NCI-H1417 treated with DMSO at 0.1 percent for 48 hours (cell line): ENCODE data around the gene IKZF2.

Experiments
- DNase-seq: peaks from one replicate; lab custom pipeline; 2025; lab: John Stamatoyannopoulos, UW

IKZF2 gene

GRCh38 chr2:212958133-212958532 lies 193.3 kb downstream of the IKZF2 start:
- DNase-seq, result no peak

DNA sequence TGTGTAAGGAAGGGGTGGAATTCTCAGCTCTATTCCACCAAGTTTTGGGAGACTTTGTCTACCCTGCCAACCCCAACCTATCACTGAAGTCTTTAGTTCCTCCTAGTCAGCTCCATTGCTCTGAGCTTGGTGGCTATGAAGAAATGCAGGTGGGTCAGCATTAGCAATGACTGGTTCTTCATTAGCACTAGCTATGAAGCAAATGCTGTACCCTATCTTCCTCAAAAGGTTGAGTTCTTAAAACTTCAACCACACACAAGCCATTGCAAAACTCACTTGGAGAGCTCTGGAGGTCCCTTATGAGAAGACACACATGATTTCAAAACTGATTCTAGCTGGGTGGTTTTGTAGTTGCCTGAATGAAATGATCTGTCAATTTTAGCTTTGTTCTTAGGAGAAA lies 193.8 kb downstream of the IKZF2 start:
- DNase-seq, result no peak

- no peak for DNase-seq
Measured at GRCh38 chr2:212956665-212957607, 194.5 kb downstream of the IKZF2 start.

DNA sequence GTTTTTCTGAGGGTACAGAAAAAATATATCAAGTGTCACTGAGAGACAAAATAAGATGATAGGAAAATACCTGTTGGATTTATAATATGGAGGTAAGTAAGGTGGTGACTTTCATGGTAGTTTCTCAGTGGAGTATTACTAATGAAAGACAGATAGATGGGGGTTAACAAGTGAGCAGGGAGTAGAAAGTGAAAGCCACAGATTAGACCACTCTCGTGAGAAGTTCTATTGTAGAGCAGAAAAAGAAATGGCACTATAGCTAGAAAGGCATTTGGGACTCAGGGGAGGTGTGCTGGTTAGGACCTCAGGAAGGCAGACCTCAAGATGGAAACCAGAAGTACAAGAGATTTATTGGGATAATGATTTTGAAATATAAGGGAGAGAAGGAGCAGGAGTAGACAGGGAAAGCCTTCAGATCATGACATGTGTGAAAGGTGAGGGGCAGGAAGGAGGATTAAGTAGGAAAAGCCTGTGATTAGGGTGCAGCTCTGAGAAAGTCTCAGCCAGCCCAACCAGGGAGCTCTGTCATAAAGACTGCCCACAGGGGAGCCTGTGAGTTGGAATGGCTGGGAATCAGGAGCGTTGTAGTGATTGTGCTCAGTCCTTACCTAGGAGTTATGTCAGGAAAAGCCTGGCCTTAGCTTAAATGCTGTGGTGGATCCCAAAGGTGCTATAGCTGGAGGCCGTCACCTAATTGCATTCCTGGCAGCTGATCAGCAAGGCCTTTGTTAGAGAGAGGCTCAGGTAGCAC lies 198.1 kb downstream of the IKZF2 start:
- DNase-seq, result no peak

DNA sequence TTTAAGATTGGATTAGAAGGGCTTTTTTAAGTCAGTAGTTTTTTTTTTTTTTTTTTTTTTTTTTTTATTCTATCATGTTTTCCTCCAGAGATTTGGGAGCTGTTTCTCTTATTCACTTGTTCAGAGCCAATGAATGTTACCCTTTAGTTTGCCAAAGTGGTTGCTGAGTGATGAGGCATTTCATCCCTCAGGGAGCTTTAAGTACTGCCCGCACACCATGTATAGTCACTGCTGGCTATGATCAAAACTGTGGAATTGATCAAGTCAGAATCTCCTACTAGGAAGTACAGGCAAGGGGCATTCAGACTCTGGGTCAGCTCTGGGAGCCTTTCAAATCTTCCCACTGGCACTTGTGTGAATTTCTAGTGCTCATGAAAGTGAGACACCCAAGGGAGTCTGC lies 201.6 kb downstream of the IKZF2 start:
- DNase-seq, result no peak
